ENCODE results near the gene CFH. TPM values are rescaled to one million over a fixed set of nuclear protein-coding genes. Genes with fewer than 3 reads are reported as not detected.

CFH gene
- total RNA-seq, 6 donors from 2014 or later: 34.4 to 97.5 (median 44.9) TPM

DNA sequence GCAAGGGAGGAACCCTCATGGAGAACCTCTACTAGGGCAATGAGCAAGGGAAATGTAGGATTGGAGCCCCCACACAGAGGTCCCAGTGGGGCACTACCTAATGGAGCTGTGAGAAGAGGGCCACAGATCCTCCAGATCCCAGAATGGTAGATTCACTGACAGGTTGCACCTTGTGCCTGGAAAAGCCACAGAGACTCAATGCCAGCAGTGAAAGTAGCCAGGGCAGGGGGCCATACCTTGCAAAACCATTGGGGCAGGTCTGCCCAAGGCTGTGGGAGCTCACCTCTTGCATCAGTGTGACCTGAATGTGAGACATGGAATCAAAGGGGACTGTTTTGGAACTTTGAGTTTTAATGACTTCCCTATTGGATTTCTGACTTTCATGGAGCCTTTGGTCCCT is 17.9 kb downstream of the CFH start:
- H3K4me3 ChIP-seq: no peak overlapping the region
- H3K9me3 ChIP-seq: peaks cover 0 to 2% (median 0%) of the 10 kb centered on the region in 4 donors
- DNase-seq: no peak
- H3K4me1 ChIP-seq: no peaks in the 10 kb centered on the region
- H3K27me3 ChIP-seq: no peaks in the 10 kb centered on the region
- H3K27ac ChIP-seq: no peak overlapping the region
- no peaks in the 10 kb centered on the region for H3K36me3 ChIP-seq
- no peak for TF ChIP-seq POLR2A (IDR thresholded peaks at IDR 0.05)
- no peak for TF ChIP-seq POLR2AphosphoS5 (IDR thresholded peaks at IDR 0.05)
- TF ChIP-seq, protein P1, sequence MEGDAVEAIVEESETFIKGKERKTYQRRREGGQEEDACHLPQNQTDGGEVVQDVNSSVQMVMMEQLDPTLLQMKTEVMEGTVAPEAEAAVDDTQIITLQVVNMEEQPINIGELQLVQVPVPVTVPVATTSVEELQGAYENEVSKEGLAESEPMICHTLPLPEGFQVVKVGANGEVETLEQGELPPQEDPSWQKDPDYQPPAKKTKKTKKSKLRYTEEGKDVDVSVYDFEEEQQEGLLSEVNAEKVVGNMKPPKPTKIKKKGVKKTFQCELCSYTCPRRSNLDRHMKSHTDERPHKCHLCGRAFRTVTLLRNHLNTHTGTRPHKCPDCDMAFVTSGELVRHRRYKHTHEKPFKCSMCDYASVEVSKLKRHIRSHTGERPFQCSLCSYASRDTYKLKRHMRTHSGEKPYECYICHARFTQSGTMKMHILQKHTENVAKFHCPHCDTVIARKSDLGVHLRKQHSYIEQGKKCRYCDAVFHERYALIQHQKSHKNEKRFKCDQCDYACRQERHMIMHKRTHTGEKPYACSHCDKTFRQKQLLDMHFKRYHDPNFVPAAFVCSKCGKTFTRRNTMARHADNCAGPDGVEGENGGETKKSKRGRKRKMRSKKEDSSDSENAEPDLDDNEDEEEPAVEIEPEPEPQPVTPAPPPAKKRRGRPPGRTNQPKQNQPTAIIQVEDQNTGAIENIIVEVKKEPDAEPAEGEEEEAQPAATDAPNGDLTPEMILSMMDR (IDR thresholded peaks at IDR 0.05): no peak
- no peak for TF ChIP-seq EP300 (IDR thresholded peaks at IDR 0.05)
- ATAC-seq (ENCODE audit: low FRiP score in 2 of 2): no peak

DNA sequence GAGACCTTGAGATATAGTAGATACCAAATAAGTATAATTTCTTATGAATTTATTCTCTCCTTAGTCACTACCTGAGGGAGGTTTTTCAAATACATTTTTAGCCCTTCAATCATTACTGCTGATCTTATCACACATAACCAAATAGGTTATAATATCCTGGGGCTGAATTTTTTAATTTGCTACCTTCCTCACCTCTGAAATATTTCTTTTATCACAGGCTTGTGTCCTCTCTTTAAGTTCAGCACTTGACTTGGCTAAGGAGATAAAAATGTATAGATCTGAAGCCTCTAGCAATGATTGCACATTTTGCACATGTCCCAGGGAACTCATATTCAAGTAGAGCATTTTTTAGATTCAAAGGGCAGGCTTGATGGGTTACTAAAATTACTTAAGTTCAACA is 23.1 kb downstream of the CFH start:
- H3K27me3 ChIP-seq: no peaks in the 10 kb centered on the region
- no peaks in the 10 kb centered on the region for H3K4me1 ChIP-seq
- no peak overlapping the region for H3K4me3 ChIP-seq
- TF ChIP-seq, protein P1 (IDR thresholded peaks at IDR 0.05): no peak
- TF ChIP-seq POLR2AphosphoS5 (IDR thresholded peaks at IDR 0.05) (no peak), POLR2A (IDR thresholded peaks at IDR 0.05) (no peak), EP300 (IDR thresholded peaks at IDR 0.05) (no peak)
- H3K27ac ChIP-seq: no peak overlapping the region
- no peak for DNase-seq
- ATAC-seq (ENCODE audit: low FRiP score in 2 of 2): no peak
- H3K36me3 ChIP-seq: no peaks in the 10 kb centered on the region
- no peaks in the 10 kb centered on the region for H3K9me3 ChIP-seq

DNA sequence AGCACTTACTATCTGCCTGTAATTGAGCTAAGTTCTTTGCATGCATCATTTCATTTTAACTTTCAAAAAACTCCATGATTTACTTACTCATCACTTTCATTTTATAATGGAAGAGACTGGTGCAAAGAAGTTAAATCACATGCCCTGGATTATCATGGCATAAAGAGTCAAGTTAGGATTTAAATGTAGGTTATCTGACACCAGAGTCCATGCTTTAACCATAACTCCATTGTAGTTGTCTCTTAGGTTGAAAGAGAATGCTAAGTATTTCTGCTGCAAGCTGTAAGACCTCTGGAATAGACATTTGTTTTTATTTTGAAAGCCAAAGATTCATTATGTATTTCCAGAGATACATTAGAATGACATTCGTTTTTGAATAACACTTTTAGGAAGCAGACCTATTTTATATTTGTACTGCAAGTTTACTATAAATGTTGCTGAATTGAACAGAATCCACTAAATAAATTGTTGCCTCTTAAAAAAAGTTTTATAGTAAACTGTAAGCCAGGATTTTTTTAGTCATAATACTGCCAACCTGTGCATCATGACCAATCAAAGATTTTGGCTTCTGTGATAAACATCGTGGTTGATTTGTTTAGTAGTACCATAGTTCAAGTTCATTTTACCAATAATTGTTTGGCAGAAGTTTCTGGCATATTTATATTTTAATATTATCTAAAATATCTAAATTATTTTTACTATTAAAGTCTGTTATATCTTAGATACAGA is 26.1 kb downstream of the CFH start:
- WGBS, 2 donors: 43 to 61% methylated on average over 2 of the region's 2 CpGs
- no peak for ATAC-seq (ENCODE audit: low FRiP score in 2 of 2)
- Histone ChIP-seq H3K9me3 (no peaks in the 10 kb centered on the region), H3K4me3 (no peak overlapping the region), H3K27ac (no peak overlapping the region), H3K4me1 (no peaks in the 10 kb centered on the region), H3K27me3 (no peaks in the 10 kb centered on the region), H3K36me3 (no peaks in the 10 kb centered on the region)
- TF ChIP-seq EP300 (IDR thresholded peaks at IDR 0.05) (no peak), POLR2AphosphoS5 (IDR thresholded peaks at IDR 0.05) (no peak), POLR2A (IDR thresholded peaks at IDR 0.05) (no peak)
- TF ChIP-seq, protein P1 (IDR thresholded peaks at IDR 0.05): no peak
- DNase-seq: no peak

DNA sequence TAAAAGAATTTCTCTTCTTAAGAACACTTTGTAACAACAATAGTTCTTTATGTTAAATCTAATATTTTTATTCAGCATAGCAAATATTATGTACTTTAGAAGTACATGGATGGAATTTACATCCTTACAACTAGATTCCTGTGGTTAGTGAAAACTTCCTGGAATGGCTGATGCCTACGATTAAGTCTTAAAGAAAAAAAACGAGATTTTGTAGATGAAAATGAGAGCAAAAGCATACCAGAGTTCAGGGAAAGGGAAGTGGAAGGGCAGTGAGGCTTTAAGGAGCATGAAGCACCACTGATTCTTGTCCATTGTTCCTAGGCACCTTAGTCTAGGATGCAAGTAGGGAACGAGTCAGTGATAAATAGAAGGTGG is 26.7 kb downstream of the CFH start:
- DNase-seq: no peak
- Histone ChIP-seq H3K4me3 (no peak overlapping the region), H3K27ac (no peak overlapping the region), H3K36me3 (no peaks in the 10 kb centered on the region), H3K4me1 (no peaks in the 10 kb centered on the region), H3K9me3 (no peaks in the 10 kb centered on the region), H3K27me3 (no peaks in the 10 kb centered on the region)
- 38 to 41% methylated on average over 3 of the region's 3 CpGs for WGBS, 2 donors
- TF ChIP-seq POLR2AphosphoS5 (IDR thresholded peaks at IDR 0.05): no peak
- TF ChIP-seq POLR2A (IDR thresholded peaks at IDR 0.05): no peak
- TF ChIP-seq EP300 (IDR thresholded peaks at IDR 0.05): no peak
- TF ChIP-seq, protein P1 (IDR thresholded peaks at IDR 0.05): no peak
- ATAC-seq (ENCODE audit: low FRiP score in 2 of 2): no peak

DNA sequence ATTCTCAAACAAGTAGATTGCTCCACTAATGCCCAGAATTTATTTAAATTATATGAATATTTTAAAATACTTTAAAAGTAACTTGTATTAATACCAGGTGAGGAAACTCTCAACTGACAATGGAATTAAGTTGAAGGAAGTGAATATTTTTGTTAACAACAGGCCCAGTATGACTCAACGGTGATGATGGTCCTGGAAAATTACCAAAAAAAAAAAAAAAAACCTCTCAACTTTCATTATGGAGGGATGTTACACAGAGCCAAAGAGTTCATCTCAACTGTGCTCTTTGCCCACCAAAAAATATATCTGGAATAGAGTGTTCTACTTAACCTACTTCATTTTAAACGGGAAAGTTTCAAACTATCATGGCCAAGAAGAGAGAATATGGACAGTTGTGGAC is 28.3 kb downstream of the CFH start:
- 66 to 71% methylated on average over 2 of the region's 2 CpGs for WGBS, 2 donors
- no peak for ATAC-seq (ENCODE audit: low FRiP score in 2 of 2)

More for the DNA sequence above, 28.3 kb downstream of the CFH start:
- Histone ChIP-seq H3K9me3 (no peaks in the 10 kb centered on the region), H3K4me3 (no peak overlapping the region), H3K27ac (no peak overlapping the region), H3K27me3 (no peaks in the 10 kb centered on the region), H3K36me3 (no peaks in the 10 kb centered on the region), H3K4me1 (no peaks in the 10 kb centered on the region)
- DNase-seq: no peak
- TF ChIP-seq, protein P1 (IDR thresholded peaks at IDR 0.05): no peak
- no peak for TF ChIP-seq POLR2A (IDR thresholded peaks at IDR 0.05)
- no peak for TF ChIP-seq EP300 (IDR thresholded peaks at IDR 0.05)
- no peak for TF ChIP-seq POLR2AphosphoS5 (IDR thresholded peaks at IDR 0.05)

All from upper lobe of left lung (tissue), 6 donors.